ENCODE results near the gene SUMO3.

The SUMO3 gene

GRCh38 chr21:44818640-44819011, 764 bp upstream of the SUMO3 start:
- Histone ChIP-seq H3K36me3 (ENCODE audit: control insufficient read depth, insufficient read depth, low read length) (no peaks in the 10 kb centered on the region), H3K4me3 (ENCODE audit: low read length) (peak overlapping the region; percentile 41), H3K4me1 (ENCODE audit: control insufficient read depth, insufficient read depth, low read length) (peaks cover 10% of the 10 kb centered on the region), H3K27me3 (ENCODE audit: control insufficient read depth, insufficient read depth, low read length) (no peaks in the 10 kb centered on the region), H3K9ac (ENCODE audit: low read length) (peak overlapping the region; percentile 92), H3K9me3 (ENCODE audit: control insufficient read depth, low read length) (peaks cover 4% of the 10 kb centered on the region)

- H3K4me1 ChIP-seq (ENCODE audit: control insufficient read depth, insufficient read depth, low read length), result peaks cover 10% of the 10 kb centered on the region
- no peaks in the 10 kb centered on the region for H3K27me3 ChIP-seq (ENCODE audit: control insufficient read depth, insufficient read depth, low read length)
- H3K9me3 ChIP-seq (ENCODE audit: control insufficient read depth, low read length), result no peaks in the 10 kb centered on the region
- peak overlapping the region; percentile 59 for H3K9ac ChIP-seq (ENCODE audit: low read length)
- H3K4me3 ChIP-seq (ENCODE audit: low read length), result peak overlapping the region; percentile 36
- H3K36me3 ChIP-seq (ENCODE audit: control insufficient read depth, insufficient read depth, low read length), result no peaks in the 10 kb centered on the region
Observed at GRCh38 chr21:44817506-44817880, 369 bp downstream of the SUMO3 start.

- Histone ChIP-seq H3K4me1 (ENCODE audit: control insufficient read depth, insufficient read depth, low read length) (peaks cover 10% of the 10 kb centered on the region), H3K27me3 (ENCODE audit: control insufficient read depth, insufficient read depth, low read length) (no peaks in the 10 kb centered on the region), H3K9me3 (ENCODE audit: control insufficient read depth, low read length) (no peaks in the 10 kb centered on the region), H3K9ac (ENCODE audit: low read length) (peak overlapping the region; percentile 59), H3K4me3 (ENCODE audit: low read length) (peak overlapping the region; percentile 36), H3K36me3 (ENCODE audit: control insufficient read depth, insufficient read depth, low read length) (no peaks in the 10 kb centered on the region)
Observed at GRCh38 chr21:44816761-44817505, 929 bp downstream of the SUMO3 start.

- no peak overlapping the region for H3K4me3 ChIP-seq (ENCODE audit: low read length)
- H3K36me3 ChIP-seq (ENCODE audit: control insufficient read depth, insufficient read depth, low read length), result no peaks in the 10 kb centered on the region
- no peaks in the 10 kb centered on the region for H3K27me3 ChIP-seq (ENCODE audit: control insufficient read depth, insufficient read depth, low read length)
- no peaks in the 10 kb centered on the region for H3K9me3 ChIP-seq (ENCODE audit: control insufficient read depth, low read length)
- peaks cover 10% of the 10 kb centered on the region for H3K4me1 ChIP-seq (ENCODE audit: control insufficient read depth, insufficient read depth, low read length)
- no peak overlapping the region for H3K9ac ChIP-seq (ENCODE audit: low read length)
Observed at GRCh38 chr21:44815852-44816628, 1.8 kb downstream of the SUMO3 start.

GRCh38 chr21:44815225-44815624, 2.6 kb downstream of the SUMO3 start:
- peaks cover 16% of the 10 kb centered on the region for H3K4me1 ChIP-seq (ENCODE audit: control insufficient read depth, insufficient read depth, low read length)
- H3K27me3 ChIP-seq (ENCODE audit: control insufficient read depth, insufficient read depth, low read length), result no peaks in the 10 kb centered on the region
- no peaks in the 10 kb centered on the region for H3K36me3 ChIP-seq (ENCODE audit: control insufficient read depth, insufficient read depth, low read length)
- no peak overlapping the region for H3K9ac ChIP-seq (ENCODE audit: low read length)
- no peak overlapping the region for H3K4me3 ChIP-seq (ENCODE audit: low read length)
- H3K9me3 ChIP-seq (ENCODE audit: control insufficient read depth, low read length), result no peaks in the 10 kb centered on the region

GRCh38 chr21:44814498-44815023, 3.3 kb downstream of the SUMO3 start:
- peaks cover 16% of the 10 kb centered on the region for H3K4me1 ChIP-seq (ENCODE audit: control insufficient read depth, insufficient read depth, low read length)
- no peak overlapping the region for H3K4me3 ChIP-seq (ENCODE audit: low read length)
- H3K9ac ChIP-seq (ENCODE audit: low read length), result no peak overlapping the region
- no peaks in the 10 kb centered on the region for H3K9me3 ChIP-seq (ENCODE audit: control insufficient read depth, low read length)
- H3K36me3 ChIP-seq (ENCODE audit: control insufficient read depth, insufficient read depth, low read length), result no peaks in the 10 kb centered on the region
- no peaks in the 10 kb centered on the region for H3K27me3 ChIP-seq (ENCODE audit: control insufficient read depth, insufficient read depth, low read length)

- Histone ChIP-seq H3K9ac (ENCODE audit: low read length) (no peak overlapping the region), H3K4me3 (ENCODE audit: low read length) (no peak overlapping the region), H3K9me3 (ENCODE audit: control insufficient read depth, low read length) (no peaks in the 10 kb centered on the region), H3K4me1 (ENCODE audit: control insufficient read depth, insufficient read depth, low read length) (peaks cover 16% of the 10 kb centered on the region), H3K27me3 (ENCODE audit: control insufficient read depth, insufficient read depth, low read length) (no peaks in the 10 kb centered on the region), H3K36me3 (ENCODE audit: control insufficient read depth, insufficient read depth, low read length) (no peaks in the 10 kb centered on the region)
Observed at GRCh38 chr21:44813727-44814126, 4.1 kb downstream of the SUMO3 start.

GRCh38 chr21:44813149-44813548, 4.7 kb downstream of the SUMO3 start:
- Histone ChIP-seq H3K9me3 (ENCODE audit: control insufficient read depth, low read length) (no peaks in the 10 kb centered on the region), H3K4me3 (ENCODE audit: low read length) (no peak overlapping the region), H3K9ac (ENCODE audit: low read length) (no peak overlapping the region), H3K4me1 (ENCODE audit: control insufficient read depth, insufficient read depth, low read length) (peaks cover 12% of the 10 kb centered on the region), H3K36me3 (ENCODE audit: control insufficient read depth, insufficient read depth, low read length) (no peaks in the 10 kb centered on the region), H3K27me3 (ENCODE audit: control insufficient read depth, insufficient read depth, low read length) (no peaks in the 10 kb centered on the region)

GRCh38 chr21:44812640-44813039, 5.2 kb downstream of the SUMO3 start:
- Histone ChIP-seq H3K4me1 (ENCODE audit: control insufficient read depth, insufficient read depth, low read length) (peaks cover 12% of the 10 kb centered on the region), H3K27me3 (ENCODE audit: control insufficient read depth, insufficient read depth, low read length) (no peaks in the 10 kb centered on the region), H3K4me3 (ENCODE audit: low read length) (no peak overlapping the region), H3K36me3 (ENCODE audit: control insufficient read depth, insufficient read depth, low read length) (no peaks in the 10 kb centered on the region), H3K9me3 (ENCODE audit: control insufficient read depth, low read length) (no peaks in the 10 kb centered on the region), H3K9ac (ENCODE audit: low read length) (no peak overlapping the region)

- Histone ChIP-seq H3K27me3 (ENCODE audit: control insufficient read depth, insufficient read depth, low read length) (no peaks in the 10 kb centered on the region), H3K4me1 (ENCODE audit: control insufficient read depth, insufficient read depth, low read length) (peaks cover 6% of the 10 kb centered on the region), H3K4me3 (ENCODE audit: low read length) (no peak overlapping the region), H3K36me3 (ENCODE audit: control insufficient read depth, insufficient read depth, low read length) (no peaks in the 10 kb centered on the region), H3K9me3 (ENCODE audit: control insufficient read depth, low read length) (no peaks in the 10 kb centered on the region), H3K9ac (ENCODE audit: low read length) (no peak overlapping the region)
Observed at GRCh38 chr21:44810779-44811178, 7.1 kb downstream of the SUMO3 start.

GRCh38 chr21:44805859-44806258, 12.0 kb downstream of the SUMO3 start:
- no peak overlapping the region for H3K4me3 ChIP-seq (ENCODE audit: low read length)
- H3K27me3 ChIP-seq (ENCODE audit: control insufficient read depth, insufficient read depth, low read length), result no peaks in the 10 kb centered on the region
- H3K9ac ChIP-seq (ENCODE audit: low read length), result no peak overlapping the region
- no peaks in the 10 kb centered on the region for H3K9me3 ChIP-seq (ENCODE audit: control insufficient read depth, low read length)
- no peaks in the 10 kb centered on the region for H3K36me3 ChIP-seq (ENCODE audit: control insufficient read depth, insufficient read depth, low read length)
- peaks cover 6% of the 10 kb centered on the region for H3K4me1 ChIP-seq (ENCODE audit: control insufficient read depth, insufficient read depth, low read length)

GRCh38 chr21:44805226-44805625, 12.6 kb downstream of the SUMO3 start:
- Histone ChIP-seq H3K4me1 (ENCODE audit: control insufficient read depth, insufficient read depth, low read length) (peaks cover 7% of the 10 kb centered on the region), H3K9me3 (ENCODE audit: control insufficient read depth, low read length) (no peaks in the 10 kb centered on the region), H3K36me3 (ENCODE audit: control insufficient read depth, insufficient read depth, low read length) (no peaks in the 10 kb centered on the region), H3K9ac (ENCODE audit: low read length) (no peak overlapping the region), H3K27me3 (ENCODE audit: control insufficient read depth, insufficient read depth, low read length) (no peaks in the 10 kb centered on the region), H3K4me3 (ENCODE audit: low read length) (no peak overlapping the region)
